HUES64 (cell line): Measurements from ENCODE around the gene VBP1.
"Not testable (repeated sequence)": the region's sequence is repeated elsewhere in the genome, so short reads cannot be mapped to it uniquely, and the experiment has no call there.

Experiments
- H3K27ac ChIP-seq: 2 replicates; pipeline ENCODE4 v1.7.0; 2013; ENCODE audit warnings: low read depth, low read length, inconsistent platforms
- H3K27me3 ChIP-seq: 2 replicates; pipeline ENCODE4 v1.6.1; 2013; ENCODE audit warnings: mild to moderate bottlenecking, low read length; ENCODE audit not compliant: insufficient read depth
- H3K36me3 ChIP-seq: 2 replicates; pipeline ENCODE4 v1.6.1; 2013; ENCODE audit warnings: mild to moderate bottlenecking, low read length; ENCODE audit not compliant: insufficient read depth
- H3K4me1 ChIP-seq: 2 replicates; pipeline ENCODE4 v1.6.1; 2013; ENCODE audit warnings: mild to moderate bottlenecking, low read length, moderate library complexity; ENCODE audit not compliant: insufficient read depth
- H3K4me3 ChIP-seq: 2 replicates; pipeline ENCODE4 v1.5.1; 2013; ENCODE audit warnings: mild to moderate bottlenecking, low read length, moderate library complexity
- H3K9ac ChIP-seq: 2 replicates; pipeline ENCODE4 v1.6.1; 2013; ENCODE audit warnings: mild to moderate bottlenecking, low read depth, low read length
- H3K9me3 ChIP-seq: 2 replicates; pipeline ENCODE4 v1.6.1; 2013; ENCODE audit warnings: low read depth, low read length; ENCODE audit not compliant: insufficient read depth
- WGBS: fragments of 150-250, 120-280 bp; methylation state at CpG from one replicate; pipeline ENCODE4 v1.1.7; 2013; ENCODE audit warnings: missing lambda C conversion rate; 5-methylcytosine and 5-hydroxymethylcytosine counted together

VBP1 gene

DNA sequence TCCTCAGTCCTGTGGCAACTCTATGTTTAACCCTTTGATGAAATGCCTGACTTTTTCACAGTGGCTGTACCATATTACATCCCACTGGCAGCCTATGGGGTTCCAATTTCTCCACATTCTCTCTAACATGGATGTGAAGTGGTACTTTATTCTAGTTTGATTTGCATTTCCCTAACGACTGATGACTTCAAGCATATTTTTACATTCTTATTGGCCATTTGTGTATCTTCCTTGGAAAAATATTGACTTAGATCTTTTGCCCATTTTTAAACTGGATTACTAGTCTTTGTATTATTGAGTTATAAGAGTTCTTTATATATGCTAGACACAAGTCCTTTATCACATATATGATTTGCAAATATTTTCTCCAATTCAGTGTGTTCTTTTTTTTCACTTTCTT is 50.2 kb downstream of the VBP1 start:
- Histone ChIP-seq H3K4me1 (peaks cover 5% of the 10 kb centered on the region; the same call in 1 of the 2 replicates), H3K36me3 (no peaks in the 10 kb centered on the region), H3K4me3 (no peak overlapping the region), H3K9ac (no peak overlapping the region), H3K27ac (no peak overlapping the region), H3K9me3 (no peaks in the 10 kb centered on the region), H3K27me3 (no peaks in the 10 kb centered on the region)
- WGBS = no CpG with 5 or more reads among the region's 1 CpG

DNA sequence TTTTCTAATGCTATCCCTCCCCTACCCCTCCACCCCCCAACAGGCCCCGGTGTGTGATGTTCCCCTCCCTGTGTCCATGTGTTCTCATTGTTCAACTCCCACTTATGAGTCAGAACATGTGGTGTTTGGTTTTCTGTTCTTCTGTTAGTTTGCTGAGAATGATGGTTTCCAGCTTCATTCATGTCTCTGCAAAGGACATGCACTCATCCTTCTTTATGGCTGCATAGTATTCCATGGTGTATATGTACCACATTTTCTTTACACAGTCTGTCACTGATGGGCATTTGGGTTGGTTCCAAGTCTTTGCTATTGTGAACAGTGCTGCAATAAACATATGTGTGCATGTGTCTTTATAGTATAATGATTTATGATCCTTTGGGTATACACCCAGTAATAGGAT is 51.7 kb downstream of the VBP1 start:
- not testable (repeated sequence) for H3K27me3 ChIP-seq, H3K9me3 ChIP-seq, H3K4me1 ChIP-seq, H3K27ac ChIP-seq, H3K9ac ChIP-seq, H3K4me3 ChIP-seq, H3K36me3 ChIP-seq
- no CpG with 5 or more reads among the region's 1 CpG for WGBS

DNA sequence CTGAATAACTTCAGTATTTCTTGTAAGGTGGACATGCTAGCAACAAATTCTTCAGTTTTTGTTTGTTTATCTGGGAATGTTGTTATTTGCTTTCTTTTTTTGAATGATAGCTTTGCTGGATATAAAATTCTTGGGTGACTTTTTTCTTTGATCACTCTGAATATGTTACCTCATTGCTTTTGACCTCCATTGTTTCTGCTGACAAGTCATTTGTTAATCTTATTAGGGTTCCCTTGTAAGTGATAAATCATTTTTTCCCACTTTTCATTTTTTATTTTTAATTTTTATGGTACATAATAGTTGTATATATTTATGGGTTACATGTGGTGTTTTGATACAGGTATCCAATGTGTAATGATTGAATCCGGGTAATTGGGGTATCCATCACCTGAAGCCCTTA is 54.7 kb downstream of the VBP1 start:
- 88% methylated on average over 1 of the region's 1 CpG for WGBS
- no peaks in the 10 kb centered on the region for H3K36me3 ChIP-seq
- no peak overlapping the region for H3K27ac ChIP-seq
- no peak overlapping the region for H3K4me3 ChIP-seq
- no peaks in the 10 kb centered on the region for H3K27me3 ChIP-seq
- no peaks in the 10 kb centered on the region for H3K9me3 ChIP-seq
- H3K9ac ChIP-seq = no peak overlapping the region
- no peaks in the 10 kb centered on the region for H3K4me1 ChIP-seq

DNA sequence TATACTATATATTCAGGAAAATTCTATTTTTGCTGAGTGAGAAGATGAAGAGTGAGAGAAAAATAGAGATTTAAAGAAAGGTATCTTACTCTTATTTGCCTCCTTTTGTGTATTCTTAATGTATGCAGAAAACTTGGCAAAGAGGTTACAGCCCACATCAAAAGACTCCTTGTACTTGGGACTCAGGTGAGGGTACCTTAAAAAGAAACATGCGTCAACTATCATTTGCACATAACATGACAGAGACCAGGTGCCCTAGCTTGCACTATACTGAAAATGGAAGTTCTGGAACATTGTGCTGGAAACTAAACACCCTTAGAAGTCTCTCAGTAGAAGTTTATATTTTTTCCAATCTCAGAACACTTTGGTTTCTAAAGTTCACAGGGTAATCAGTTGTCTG is 63.6 kb downstream of the VBP1 start:
- no peaks in the 10 kb centered on the region for H3K36me3 ChIP-seq
- no peak overlapping the region for H3K27ac ChIP-seq
- no peaks in the 10 kb centered on the region for H3K4me1 ChIP-seq
- H3K9ac ChIP-seq = no peak overlapping the region
- WGBS = no CpG with 5 or more reads among the region's 1 CpG
- no peaks in the 10 kb centered on the region for H3K27me3 ChIP-seq
- H3K9me3 ChIP-seq = no peaks in the 10 kb centered on the region
- H3K4me3 ChIP-seq = no peak overlapping the region
